Ishikawa (cell line): ENCODE results near the gene CAMK2N1.

Source experiments
- CEBPB ChIP-seq: IDR thresholded peaks from 2 replicates; pipeline ENCODE4 v1.6.1; 2012
- CREB1 ChIP-seq: IDR thresholded peaks from 2 replicates; pipeline ENCODE4 v1.6.1; 2012; ENCODE audit warnings: low read depth
- EGR1 ChIP-seq: IDR thresholded peaks from 2 replicates; pipeline ENCODE4 v1.6.1; 2012
- EP300 ChIP-seq: IDR thresholded peaks from 2 replicates; pipeline ENCODE4 v1.6.1; 2012; ENCODE audit warnings: borderline replicate concordance
- FOXM1 ChIP-seq: IDR thresholded peaks from 2 replicates; pipeline ENCODE4 v1.6.1; 2012; ENCODE audit warnings: low read depth, borderline replicate concordance
- MAX ChIP-seq: IDR thresholded peaks from 2 replicates; pipeline ENCODE4 v1.6.1; 2012
- NFIC ChIP-seq: IDR thresholded peaks from 2 replicates; pipeline ENCODE4 v1.6.1; 2012
- RAD21 ChIP-seq: IDR thresholded peaks from 2 replicates; pipeline ENCODE4 v1.6.1; 2012; ENCODE audit warnings: low read depth
- TAF1 ChIP-seq: IDR thresholded peaks from 2 replicates; pipeline ENCODE4 v1.6.1; 2012; ENCODE audit warnings: low read depth, mild to moderate bottlenecking
- TCF12 ChIP-seq: IDR thresholded peaks from 2 replicates; pipeline ENCODE4 v1.6.1; 2012; ENCODE audit warnings: low read depth
- TEAD4 ChIP-seq: IDR thresholded peaks from 2 replicates; pipeline ENCODE4 v1.6.1; 2012
- USF1 ChIP-seq: IDR thresholded peaks from 2 replicates; pipeline ENCODE4 v1.6.1; 2012
- YY1 ChIP-seq: IDR thresholded peaks from 2 replicates; pipeline ENCODE4 v1.6.1; 2012; ENCODE audit warnings: low read depth
- ZBTB7A ChIP-seq: IDR thresholded peaks from 2 replicates; pipeline ENCODE4 v1.6.1; 2012; ENCODE audit warnings: low read depth
- TF ChIP-seq, protein P1 (sequence below): IDR thresholded peaks from 2 replicates; pipeline ENCODE4 v1.6.1; 2012; ENCODE audit warnings: low read depth, mild to moderate bottlenecking

Gene CAMK2N1

GRCh38 chr1:20498116-20498515, 12.1 kb upstream of the CAMK2N1 start:
- TF ChIP-seq EGR1, result no peak
- no peak for TF ChIP-seq EP300
- no peak for TF ChIP-seq RAD21
- no peak for TF ChIP-seq USF1
- no peak for TF ChIP-seq FOXM1
- TF ChIP-seq CEBPB, result no peak
- no peak for TF ChIP-seq TEAD4
- TF ChIP-seq MAX, result no peak
- no peak for TF ChIP-seq NFIC
- TF ChIP-seq CREB1, result no peak
- TF ChIP-seq ZBTB7A, result no peak
- TF ChIP-seq YY1, result no peak
- TF ChIP-seq TCF12, result no peak
- TF ChIP-seq TAF1, result no peak
- TF ChIP-seq, protein P1, sequence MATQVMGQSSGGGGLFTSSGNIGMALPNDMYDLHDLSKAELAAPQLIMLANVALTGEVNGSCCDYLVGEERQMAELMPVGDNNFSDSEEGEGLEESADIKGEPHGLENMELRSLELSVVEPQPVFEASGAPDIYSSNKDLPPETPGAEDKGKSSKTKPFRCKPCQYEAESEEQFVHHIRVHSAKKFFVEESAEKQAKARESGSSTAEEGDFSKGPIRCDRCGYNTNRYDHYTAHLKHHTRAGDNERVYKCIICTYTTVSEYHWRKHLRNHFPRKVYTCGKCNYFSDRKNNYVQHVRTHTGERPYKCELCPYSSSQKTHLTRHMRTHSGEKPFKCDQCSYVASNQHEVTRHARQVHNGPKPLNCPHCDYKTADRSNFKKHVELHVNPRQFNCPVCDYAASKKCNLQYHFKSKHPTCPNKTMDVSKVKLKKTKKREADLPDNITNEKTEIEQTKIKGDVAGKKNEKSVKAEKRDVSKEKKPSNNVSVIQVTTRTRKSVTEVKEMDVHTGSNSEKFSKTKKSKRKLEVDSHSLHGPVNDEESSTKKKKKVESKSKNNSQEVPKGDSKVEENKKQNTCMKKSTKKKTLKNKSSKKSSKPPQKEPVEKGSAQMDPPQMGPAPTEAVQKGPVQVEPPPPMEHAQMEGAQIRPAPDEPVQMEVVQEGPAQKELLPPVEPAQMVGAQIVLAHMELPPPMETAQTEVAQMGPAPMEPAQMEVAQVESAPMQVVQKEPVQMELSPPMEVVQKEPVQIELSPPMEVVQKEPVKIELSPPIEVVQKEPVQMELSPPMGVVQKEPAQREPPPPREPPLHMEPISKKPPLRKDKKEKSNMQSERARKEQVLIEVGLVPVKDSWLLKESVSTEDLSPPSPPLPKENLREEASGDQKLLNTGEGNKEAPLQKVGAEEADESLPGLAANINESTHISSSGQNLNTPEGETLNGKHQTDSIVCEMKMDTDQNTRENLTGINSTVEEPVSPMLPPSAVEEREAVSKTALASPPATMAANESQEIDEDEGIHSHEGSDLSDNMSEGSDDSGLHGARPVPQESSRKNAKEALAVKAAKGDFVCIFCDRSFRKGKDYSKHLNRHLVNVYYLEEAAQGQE, result no peak

GRCh38 chr1:20497506-20497905, 11.5 kb upstream of the CAMK2N1 start:
- TF ChIP-seq TCF12, result no peak
- TF ChIP-seq EGR1, result no peak
- no peak for TF ChIP-seq MAX
- TF ChIP-seq, protein P1, result no peak
- TF ChIP-seq TAF1, result no peak
- TF ChIP-seq CREB1, result no peak
- no peak for TF ChIP-seq USF1

- no peak for TF ChIP-seq YY1
- TF ChIP-seq TCF12, result 0 out of 2 replicates have a peak, but pooled peaks have one; percentile 24
- no peak for TF ChIP-seq NFIC
- TF ChIP-seq ZBTB7A, result no peak
- peak; percentile 44; the same call in 1 of the 2 replicates for TF ChIP-seq TEAD4
- TF ChIP-seq EGR1, result no peak
- TF ChIP-seq TAF1, result no peak
- TF ChIP-seq EP300, result peak; percentile 42; the same call in 1 of the 2 replicates
Observed at GRCh38 chr1:20496241-20496661, 10.2 kb upstream of the CAMK2N1 start.

DNA sequence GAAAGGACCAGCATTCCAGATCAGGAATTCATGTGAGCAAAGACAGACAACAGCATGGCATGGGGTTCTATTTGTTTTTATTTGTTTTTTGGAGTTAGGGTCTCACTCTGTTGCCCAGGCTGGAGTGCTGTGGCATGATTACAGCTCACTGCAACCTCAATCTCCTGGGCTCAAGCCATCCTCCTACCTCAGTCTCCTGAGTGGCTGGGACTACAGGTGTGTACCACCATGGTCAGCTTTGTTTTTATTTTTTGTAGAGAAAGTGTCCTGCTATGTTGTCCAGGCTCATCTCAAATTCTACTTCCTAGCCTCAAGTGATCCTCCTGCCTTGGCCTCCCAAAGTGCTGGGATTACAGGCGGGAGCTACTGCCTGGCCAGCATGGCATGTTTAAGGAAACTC, 9.7 kb upstream of the CAMK2N1 start:
- TF ChIP-seq CREB1 (no peak), EGR1 (no peak), TAF1 (no peak), MAX (no peak), TEAD4 (no peak), YY1 (no peak), ZBTB7A (no peak), RAD21 (no peak), TCF12 (no peak), FOXM1 (no peak), EP300 (no peak), USF1 (no peak)

DNA sequence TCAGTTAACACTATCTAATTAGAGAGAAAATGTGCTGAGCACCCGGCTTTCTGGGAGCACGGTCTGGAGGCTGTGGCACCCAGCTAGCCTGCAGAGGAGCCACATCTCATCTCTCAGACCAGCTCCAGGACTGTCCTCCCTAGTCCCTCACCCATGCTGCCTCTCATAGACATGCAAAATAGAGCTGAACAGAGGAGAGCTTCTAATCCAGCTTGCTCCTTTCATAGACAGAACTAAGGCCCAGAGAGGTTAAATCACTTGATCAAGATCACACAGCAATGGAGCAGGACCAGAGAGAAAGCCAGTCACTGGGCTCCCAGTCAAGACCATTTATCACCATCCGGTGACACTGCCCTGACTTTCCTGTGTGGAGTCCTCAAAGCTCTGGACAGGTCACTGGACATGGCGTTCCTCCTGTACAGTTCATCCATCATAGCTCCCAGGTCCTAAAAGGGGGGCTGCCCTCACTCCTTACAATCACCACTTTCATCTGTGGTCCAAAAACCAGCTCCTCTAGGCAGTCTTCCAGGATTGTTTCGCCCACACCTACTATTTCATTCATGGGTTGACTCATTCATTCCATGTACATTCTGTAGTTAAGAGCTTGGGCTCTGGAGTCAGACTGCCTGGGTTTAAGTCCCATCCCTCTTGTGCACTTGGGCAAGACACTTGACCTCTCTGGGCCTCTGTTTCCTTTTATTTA, 8.8 kb upstream of the CAMK2N1 start:
- 0 out of 2 replicates have a peak, but pooled peaks have one; percentile 14 for TF ChIP-seq NFIC
- no peak for TF ChIP-seq CREB1
